Keratinocyte (primary cell): ENCODE measurements around the gene TRPC4AP. TPM values are rescaled to one million over a fixed set of nuclear protein-coding genes. Genes with fewer than 3 reads are reported as not detected.
"Not testable (repeated sequence)": the region's sequence is repeated elsewhere in the genome, so short reads cannot be mapped to it uniquely, and the experiment has no call there.

Source experiments
- DNase-seq: peaks from one replicate; pipeline ENCODE4 v3.0.0-alpha.2; 2011; ENCODE audit warnings: low read depth, missing footprints, low spot score
- FAIRE-seq: peaks from 2 replicates; lab custom pipeline; 2011; peaks lifted over from hg19 to GRCh38; lab: Jason Lieb, UNC
- H2AFZ ChIP-seq: 2 replicates; pipeline ENCODE4 v1.6.0; 2012; ENCODE audit warnings: low read length, control low read depth, inconsistent platforms; ENCODE audit not compliant: control insufficient read depth
- H3K27ac ChIP-seq: 2 replicates; pipeline ENCODE4 v1.5.1; 2011; ENCODE audit warnings: low read length; ENCODE audit not compliant: control insufficient read depth, insufficient read depth
- H3K27me3 ChIP-seq: 3 replicates; pipeline ENCODE4 v1.6.0; 2011; ENCODE audit warnings: low read length; ENCODE audit not compliant: control insufficient read depth, insufficient read depth; ENCODE audit errors: extremely low read depth
- H3K36me3 ChIP-seq, 2 experiments: 2 replicates in 1 of 2; 3 replicates in 1 of 2; pipeline ENCODE4 v1.5.1; 2011; ENCODE audit warnings: low read length in 2 of 2, mild to moderate bottlenecking in 1 of 2; ENCODE audit not compliant: control insufficient read depth in 2 of 2, insufficient read depth in 2 of 2; ENCODE audit errors: extremely low read depth in 1 of 2
- H3K4me1 ChIP-seq: 3 replicates; pipeline ENCODE4 v1.5.1; 2011; ENCODE audit warnings: low read length; ENCODE audit not compliant: control insufficient read depth, insufficient read depth; ENCODE audit errors: extremely low read depth
- H3K4me2 ChIP-seq: 3 replicates; pipeline ENCODE4 v1.6.0; 2011; ENCODE audit warnings: low read depth, low read length; ENCODE audit not compliant: control insufficient read depth, insufficient read depth; ENCODE audit errors: extremely low read depth
- H3K4me3 ChIP-seq, 3 experiments: fragments of 200-600 bp in 1 of 3; sonication (generic) in 1 of 3; 2 replicates in 2 of 3; 3 replicates in 1 of 3; pipeline ENCODE4 v1.5.1; 2011 to 2016; ENCODE audit warnings: low read length in 3 of 3, mild to moderate bottlenecking in 3 of 3, control low read depth in 2 of 3, inconsistent platforms in 1 of 3, low read depth in 1 of 3, mixed read lengths in 1 of 3, mixed run types in 1 of 3, moderate library complexity in 1 of 3; ENCODE audit not compliant: control insufficient read depth in 2 of 3, insufficient read depth in 2 of 3; ENCODE audit errors: extremely low read depth in 1 of 3
- H3K79me2 ChIP-seq: 2 replicates; pipeline ENCODE4 v1.6.0; 2012; ENCODE audit warnings: low read length; ENCODE audit not compliant: control insufficient read depth, insufficient read depth
- H3K9ac ChIP-seq: 3 replicates; pipeline ENCODE4 v1.6.0; 2011; ENCODE audit warnings: low read length; ENCODE audit not compliant: control insufficient read depth, insufficient read depth; ENCODE audit errors: extremely low read depth
- H3K9me1 ChIP-seq: 3 replicates; pipeline ENCODE4 v1.6.0; 2011; ENCODE audit warnings: low read length; ENCODE audit not compliant: control insufficient read depth, insufficient read depth; ENCODE audit errors: extremely low read depth
- H3K9me3 ChIP-seq: 2 replicates; pipeline ENCODE4 v1.5.1; 2012; ENCODE audit warnings: low read depth, low read length; ENCODE audit not compliant: control insufficient read depth
- H4K20me1 ChIP-seq: 3 replicates; pipeline ENCODE4 v1.6.0; 2011; ENCODE audit warnings: low read length; ENCODE audit not compliant: control insufficient read depth, insufficient read depth; ENCODE audit errors: extremely low read depth
- CTCF ChIP-seq, 3 experiments: IDR thresholded peaks in 1 of 3; conservative IDR thresholded peaks in 1 of 3; optimal IDR thresholded peaks in 1 of 3; 2 replicates in 2 of 3; 3 replicates in 1 of 3; pipeline versions ENCODE3 to v1.5.1; 2011; ENCODE audit warnings: low read length in 3 of 3, mild to moderate bottlenecking in 3 of 3, moderate library complexity in 2 of 3, control low read depth in 1 of 3, inconsistent platforms in 1 of 3; ENCODE audit not compliant: insufficient read depth in 2 of 3; ENCODE audit errors: extremely low read depth in 1 of 3
- EZH2 ChIP-seq: IDR thresholded peaks from one replicate; pipeline ENCODE4 v1.6.1; 2012; ENCODE audit warnings: inconsistent platforms, mild to moderate bottlenecking, low read length, moderate library complexity
- dilution Hi-C: fragments of 300-500 bp; cut with MboI; formaldehyde crosslinking; loops from one replicate; pipeline ENCODE4 v1.7.0; 2020; ENCODE audit warnings: low sequenced_read_pairs; ENCODE audit not compliant: extremely low pct_ligation_motif_present
- polyA plus RNA-seq, 5 experiments: library from polyadenylated mRNA; depleted of rRNA in 3 of 5; stranded (reverse) in 3 of 5; stranded (forward) in 1 of 5; unstranded in 1 of 5; fragments of >200 nt; gene quantifications; 1 replicate in 1 of 5; 2 replicates in 3 of 5; 3 replicates in 1 of 5; pipeline versions ENCODE4 v1.2.1 to v1.2.3, GENCODE V29; 2011 to 2012; ENCODE audit warnings: missing spikeins in 2 of 5, low read depth in 1 of 5, low replicate concordance in 1 of 5

TRPC4AP gene
- polyA plus RNA-seq, 1 donor (not counting 4 experiments of a cell fraction or from before 2014, with no cell fraction given): 53.9 TPM

- H3K36me3 ChIP-seq: peaks cover 0 to 9% of the 10 kb centered on the region in 2 experiments
- H4K20me1 ChIP-seq: peaks cover 13% of the 10 kb centered on the region
- dilution Hi-C loops: no loop called here
- H3K9me3 ChIP-seq: no peaks in the 10 kb centered on the region
- H3K4me2 ChIP-seq: no peak overlapping the region
- TF ChIP-seq EZH2: no peak
- no peaks in the 10 kb centered on the region for H3K27me3 ChIP-seq
- no peak overlapping the region for H3K4me3 ChIP-seq
- no peak overlapping the region for H3K9ac ChIP-seq
- FAIRE-seq (no peak), DNase-seq (no peak)
- no peaks in the 10 kb centered on the region for H3K4me1 ChIP-seq
- peaks cover 90% of the 10 kb centered on the region for H3K79me2 ChIP-seq
- H3K27ac ChIP-seq: no peak overlapping the region
- H3K9me1 ChIP-seq: no peaks in the 10 kb centered on the region
- H2AFZ ChIP-seq: no peak overlapping the region
Measured at GRCh38 chr20:35085477-35086225, 7.0 kb downstream of the TRPC4AP start.

GRCh38 chr20:35084998-35085397 lies 7.6 kb downstream of the TRPC4AP start:
- no peak for FAIRE-seq

GRCh38 chr20:35080348-35080642 lies 12.3 kb downstream of the TRPC4AP start:
- H3K36me3 ChIP-seq, H4K20me1 ChIP-seq, H3K4me2 ChIP-seq, H3K9me1 ChIP-seq, H2AFZ ChIP-seq, H3K9me3 ChIP-seq, H3K4me3 ChIP-seq, dilution Hi-C loops, H3K27ac ChIP-seq, FAIRE-seq, DNase-seq, H3K27me3 ChIP-seq, H3K9ac ChIP-seq: not testable (repeated sequence)
- peaks cover 14% of the 10 kb centered on the region for H3K4me1 ChIP-seq
- peaks cover 58% of the 10 kb centered on the region for H3K79me2 ChIP-seq

More at GRCh38 chr20:35084998-35085397, 7.6 kb downstream of the TRPC4AP start:
- no peak overlapping the region for H3K9ac ChIP-seq
- peaks cover 90% of the 10 kb centered on the region for H3K79me2 ChIP-seq
- H3K9me3 ChIP-seq: no peaks in the 10 kb centered on the region
- no peak for DNase-seq
- H3K27ac ChIP-seq: no peak overlapping the region
- dilution Hi-C loops: no loop called here
- H2AFZ ChIP-seq: no peak overlapping the region
- H3K27me3 ChIP-seq: no peaks in the 10 kb centered on the region
- H4K20me1 ChIP-seq: peaks cover 13% of the 10 kb centered on the region
- no peaks in the 10 kb centered on the region for H3K9me1 ChIP-seq
- no peak overlapping the region for H3K4me2 ChIP-seq
- TF ChIP-seq CTCF (optimal IDR thresholded peaks at IDR 0.05 in 1 of 3, IDR thresholded peaks at IDR 0.05 in 1 of 3, conservative IDR thresholded peaks at IDR 0.05 in 1 of 3; ENCODE audit: extremely low read depth in 1 of 3, insufficient read depth in 2 of 3, low read length in 3 of 3) (no peak), EZH2 (no peak)
- H3K4me1 ChIP-seq: no peaks in the 10 kb centered on the region
- peaks cover 0 to 9% of the 10 kb centered on the region in 2 experiments for H3K36me3 ChIP-seq
- no peak overlapping the region for H3K4me3 ChIP-seq
